Measurements from ENCODE around the gene PRKAG3. TPM values are rescaled to one million over a fixed set of nuclear protein-coding genes. Genes with fewer than 3 reads are reported as not detected.

PRKAG3 gene
- total RNA-seq, 4 donors from 2014 or later, result not detected

DNA sequence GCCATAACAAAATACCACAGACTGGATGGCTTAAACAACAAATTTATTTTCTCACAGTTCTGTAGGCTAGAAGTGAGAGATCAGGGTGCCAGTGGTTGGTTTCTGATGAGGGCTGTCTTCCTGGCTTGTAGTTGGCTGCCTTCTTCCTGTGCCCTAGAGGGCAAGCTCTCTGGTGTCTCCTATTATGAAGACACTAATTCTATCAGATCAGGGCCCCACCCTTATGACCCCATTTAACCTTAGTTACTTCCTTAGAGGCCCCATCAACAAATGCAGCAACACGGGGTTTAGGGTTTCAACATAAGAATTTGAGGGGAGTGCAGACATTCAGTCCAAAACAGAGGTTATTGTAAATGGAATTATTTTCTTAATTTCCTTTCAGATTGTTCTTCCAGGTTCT is 26.8 kb downstream of the PRKAG3 start:
- TF ChIP-seq, protein P1, sequence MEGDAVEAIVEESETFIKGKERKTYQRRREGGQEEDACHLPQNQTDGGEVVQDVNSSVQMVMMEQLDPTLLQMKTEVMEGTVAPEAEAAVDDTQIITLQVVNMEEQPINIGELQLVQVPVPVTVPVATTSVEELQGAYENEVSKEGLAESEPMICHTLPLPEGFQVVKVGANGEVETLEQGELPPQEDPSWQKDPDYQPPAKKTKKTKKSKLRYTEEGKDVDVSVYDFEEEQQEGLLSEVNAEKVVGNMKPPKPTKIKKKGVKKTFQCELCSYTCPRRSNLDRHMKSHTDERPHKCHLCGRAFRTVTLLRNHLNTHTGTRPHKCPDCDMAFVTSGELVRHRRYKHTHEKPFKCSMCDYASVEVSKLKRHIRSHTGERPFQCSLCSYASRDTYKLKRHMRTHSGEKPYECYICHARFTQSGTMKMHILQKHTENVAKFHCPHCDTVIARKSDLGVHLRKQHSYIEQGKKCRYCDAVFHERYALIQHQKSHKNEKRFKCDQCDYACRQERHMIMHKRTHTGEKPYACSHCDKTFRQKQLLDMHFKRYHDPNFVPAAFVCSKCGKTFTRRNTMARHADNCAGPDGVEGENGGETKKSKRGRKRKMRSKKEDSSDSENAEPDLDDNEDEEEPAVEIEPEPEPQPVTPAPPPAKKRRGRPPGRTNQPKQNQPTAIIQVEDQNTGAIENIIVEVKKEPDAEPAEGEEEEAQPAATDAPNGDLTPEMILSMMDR (IDR thresholded peaks at IDR 0.05; ENCODE audit: low read depth), result no peak

DNA sequence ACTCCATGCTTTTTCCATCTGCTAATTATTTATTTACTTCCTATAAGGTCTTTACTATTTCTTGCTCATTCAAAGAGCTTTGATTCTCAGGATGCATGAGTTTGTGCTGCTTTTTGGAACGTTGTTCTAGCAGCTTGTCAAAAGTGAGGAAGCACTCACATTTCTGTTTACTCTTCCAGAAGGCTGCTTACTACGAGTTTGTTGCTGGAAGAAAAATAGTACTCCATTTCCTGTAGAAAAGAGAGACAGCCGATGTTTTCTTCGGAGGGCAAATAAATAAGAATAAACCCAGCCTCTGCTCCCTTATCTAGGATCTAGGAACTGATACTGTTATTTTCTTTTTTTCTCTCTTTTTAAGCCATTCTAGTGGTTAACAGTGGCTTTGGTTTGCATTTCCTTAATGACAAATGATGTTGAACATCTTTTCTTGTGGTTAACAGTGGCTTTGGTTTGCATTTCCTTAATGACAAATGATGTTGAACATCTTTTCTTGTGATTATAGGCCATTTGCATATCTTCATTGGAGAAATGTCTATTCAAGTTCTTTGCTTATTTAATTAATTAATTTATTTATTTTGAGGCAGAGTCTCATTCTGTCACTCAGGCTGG is 29.1 kb downstream of the PRKAG3 start:
- TF ChIP-seq, protein P1 (IDR thresholded peaks at IDR 0.05; ENCODE audit: low read depth), result no peak

DNA sequence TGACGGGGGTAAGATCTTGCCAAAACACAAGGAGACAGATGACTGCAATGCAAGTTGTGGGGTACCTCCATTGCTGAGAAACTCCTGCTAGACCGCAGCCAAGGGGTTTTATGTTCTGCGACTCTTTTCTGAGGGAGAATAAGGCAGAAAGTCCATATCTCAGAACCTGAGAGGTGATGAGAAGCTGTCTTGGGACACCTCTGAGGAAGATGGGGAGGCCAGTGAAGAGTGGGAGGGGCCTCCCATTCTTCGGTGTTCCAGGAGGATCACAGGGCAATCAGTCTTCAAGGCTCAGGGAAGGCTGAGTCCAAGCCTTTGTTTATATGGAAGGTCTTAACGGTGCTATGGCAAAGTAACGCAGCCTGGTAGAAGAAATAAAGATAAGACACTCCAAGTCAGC is 31.6 kb downstream of the PRKAG3 start:
- TF ChIP-seq, protein P1 (IDR thresholded peaks at IDR 0.05; ENCODE audit: low read depth), result no peak

DNA sequence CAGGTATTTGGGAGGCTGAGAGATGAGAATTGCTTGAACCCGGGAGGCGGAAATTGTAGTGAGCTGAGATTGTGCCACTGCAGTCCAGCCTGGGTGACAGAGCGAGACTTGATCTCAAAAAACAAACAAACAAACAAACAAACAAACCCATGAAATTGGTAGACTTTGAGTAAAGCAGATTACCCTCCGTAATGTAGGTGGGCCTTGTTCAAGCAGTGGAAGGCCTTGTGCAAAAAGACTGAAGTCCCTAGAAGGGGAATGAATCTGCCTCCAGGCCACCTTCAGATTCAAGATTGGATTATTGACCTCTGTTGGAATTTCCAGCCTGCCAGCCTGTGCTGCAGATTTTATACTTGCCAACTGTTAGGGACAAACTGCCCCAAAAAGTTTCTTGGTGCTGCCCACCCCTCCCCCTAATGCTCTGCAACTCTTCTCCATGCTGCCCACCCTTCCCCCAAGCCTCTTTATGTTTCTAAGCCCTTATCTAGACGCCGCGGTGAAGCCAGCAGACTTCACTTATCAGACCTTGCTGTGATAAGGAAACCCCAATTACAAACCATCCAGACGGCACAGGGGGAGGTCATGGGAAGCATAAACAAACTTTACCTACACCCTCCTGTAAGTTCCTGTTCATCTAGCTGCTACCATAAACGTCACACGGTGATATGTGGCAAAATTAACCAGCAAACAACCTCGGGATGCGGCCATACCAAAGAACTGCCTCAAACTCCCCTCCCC is 32.7 kb downstream of the PRKAG3 start:
- TF ChIP-seq, protein P1 (IDR thresholded peaks at IDR 0.05; ENCODE audit: low read depth), result no peak

DNA sequence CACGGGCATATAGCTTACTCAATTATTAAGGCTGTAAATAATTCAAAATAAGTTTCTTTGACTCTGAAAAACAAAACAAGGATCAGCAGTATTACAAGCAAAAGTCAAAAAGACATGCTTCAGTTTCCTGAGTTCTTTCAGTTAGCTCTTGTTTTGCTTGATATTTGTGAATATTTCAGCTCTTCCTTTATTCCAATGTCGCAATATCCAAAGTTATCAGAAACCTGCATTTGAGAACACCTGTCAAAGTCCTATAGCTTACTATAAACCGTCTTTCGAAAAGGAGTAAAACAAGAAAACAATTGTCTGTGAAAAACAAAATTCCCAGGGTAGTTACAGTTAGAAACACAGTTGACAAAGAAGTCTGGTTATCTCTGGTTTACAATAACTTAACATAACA is 34.9 kb downstream of the PRKAG3 start:
- TF ChIP-seq, protein P1 (IDR thresholded peaks at IDR 0.05; ENCODE audit: low read depth), result no peak

GRCh38 chr2:218792433-218792832 is 39.2 kb downstream of the PRKAG3 start:
- TF ChIP-seq, protein P1 (IDR thresholded peaks at IDR 0.05; ENCODE audit: low read depth), result no peak

- TF ChIP-seq, protein P1 (IDR thresholded peaks at IDR 0.05; ENCODE audit: low read depth), result no peak
Observed at GRCh38 chr2:218788529-218789255, 42.9 kb downstream of the PRKAG3 start.

Measured in subcutaneous adipose tissue (tissue), 4 donors.